ENCODE results near the gene ACOX3.

The ACOX3 gene

DNA sequence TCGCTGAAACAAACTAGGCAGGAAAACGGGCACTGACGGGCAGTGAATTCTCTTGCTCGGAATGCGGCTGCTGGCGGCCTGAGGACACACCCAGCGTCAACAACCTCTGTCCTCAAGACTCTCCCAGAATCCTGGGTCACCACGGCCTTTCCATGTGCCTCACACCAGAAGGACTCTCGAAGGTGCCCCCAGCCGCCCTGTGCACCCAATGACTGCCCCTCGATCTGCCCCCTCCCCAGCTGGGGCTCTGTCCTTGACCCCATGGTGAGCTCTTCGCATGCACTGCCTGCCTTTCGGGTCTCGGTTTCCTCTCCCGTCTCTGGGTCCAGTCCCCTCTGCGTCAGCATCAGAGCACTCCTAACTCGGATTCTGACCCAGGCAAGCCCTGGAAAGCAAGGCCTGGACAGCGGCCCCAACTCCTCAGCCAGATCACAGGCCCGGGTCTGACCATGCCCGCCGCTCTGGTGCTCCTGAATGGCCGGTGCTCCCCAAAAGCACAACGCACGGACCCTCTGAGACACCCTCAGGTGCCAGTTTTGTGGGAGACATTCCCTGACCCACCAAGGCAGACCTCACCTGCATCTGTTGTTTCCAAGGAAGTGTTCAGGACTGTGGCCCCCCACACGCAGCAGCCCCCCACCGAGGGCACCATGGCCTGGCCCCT lies 56.0 kb downstream of the ACOX3 start:
- H3K9me3 ChIP-seq: no peaks in the 10 kb centered on the region
- H3K27me3 ChIP-seq: no peaks in the 10 kb centered on the region
- no peak overlapping the region for H3K27ac ChIP-seq
- H3K4me3 ChIP-seq (ENCODE audit: low read depth in 1 of 2, low read length in 1 of 2): no peak overlapping the region
- peaks cover 30% of the 10 kb centered on the region for H3K36me3 ChIP-seq
- H3K4me1 ChIP-seq (ENCODE audit: control insufficient read depth in 1 of 2, insufficient read depth in 1 of 2, low read depth in 1 of 2, low read length in 1 of 2): no peaks in the 10 kb centered on the region
- TF ChIP-seq, protein P1, sequence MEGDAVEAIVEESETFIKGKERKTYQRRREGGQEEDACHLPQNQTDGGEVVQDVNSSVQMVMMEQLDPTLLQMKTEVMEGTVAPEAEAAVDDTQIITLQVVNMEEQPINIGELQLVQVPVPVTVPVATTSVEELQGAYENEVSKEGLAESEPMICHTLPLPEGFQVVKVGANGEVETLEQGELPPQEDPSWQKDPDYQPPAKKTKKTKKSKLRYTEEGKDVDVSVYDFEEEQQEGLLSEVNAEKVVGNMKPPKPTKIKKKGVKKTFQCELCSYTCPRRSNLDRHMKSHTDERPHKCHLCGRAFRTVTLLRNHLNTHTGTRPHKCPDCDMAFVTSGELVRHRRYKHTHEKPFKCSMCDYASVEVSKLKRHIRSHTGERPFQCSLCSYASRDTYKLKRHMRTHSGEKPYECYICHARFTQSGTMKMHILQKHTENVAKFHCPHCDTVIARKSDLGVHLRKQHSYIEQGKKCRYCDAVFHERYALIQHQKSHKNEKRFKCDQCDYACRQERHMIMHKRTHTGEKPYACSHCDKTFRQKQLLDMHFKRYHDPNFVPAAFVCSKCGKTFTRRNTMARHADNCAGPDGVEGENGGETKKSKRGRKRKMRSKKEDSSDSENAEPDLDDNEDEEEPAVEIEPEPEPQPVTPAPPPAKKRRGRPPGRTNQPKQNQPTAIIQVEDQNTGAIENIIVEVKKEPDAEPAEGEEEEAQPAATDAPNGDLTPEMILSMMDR (IDR thresholded peaks at IDR 0.05): no peak

DNA sequence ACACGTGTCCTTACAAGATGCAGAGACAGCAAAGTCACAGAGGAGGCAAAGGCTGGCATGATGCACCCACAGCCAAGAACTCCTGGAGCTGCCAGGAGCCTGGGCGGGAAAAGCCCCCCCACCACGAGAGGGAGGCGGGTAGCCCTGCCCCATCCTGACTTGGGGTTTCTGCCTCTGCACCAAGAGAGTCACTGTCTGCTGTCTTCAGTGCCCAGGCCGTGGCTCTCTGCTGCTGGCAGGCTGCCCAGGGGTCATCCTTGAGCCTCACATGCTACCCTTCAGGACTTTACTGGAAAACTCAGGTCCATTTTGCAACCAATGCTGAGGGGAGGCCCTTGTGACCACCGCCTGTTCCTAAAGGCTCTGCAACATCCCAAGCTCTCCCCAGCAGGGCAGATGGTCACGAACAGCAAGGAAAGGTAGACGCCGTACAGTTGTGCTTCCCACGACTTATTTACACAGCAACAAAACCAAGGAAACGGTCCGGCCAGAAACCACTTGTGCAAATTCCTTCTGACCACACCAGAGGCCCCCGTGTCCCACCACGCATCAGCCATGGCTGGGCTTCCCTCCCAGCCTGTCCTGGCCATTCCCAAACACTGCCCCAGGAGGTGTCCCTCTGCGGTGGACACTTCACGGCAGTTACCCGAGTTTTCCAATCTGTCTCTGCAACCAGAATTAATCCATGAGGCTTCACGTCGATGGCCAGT lies 56.9 kb downstream of the ACOX3 start:
- no peak overlapping the region for H3K27ac ChIP-seq
- no peak overlapping the region for H3K4me3 ChIP-seq (ENCODE audit: low read depth in 1 of 2, low read length in 1 of 2)
- no peaks in the 10 kb centered on the region for H3K9me3 ChIP-seq
- H3K27me3 ChIP-seq: no peaks in the 10 kb centered on the region
- TF ChIP-seq, protein P1 (IDR thresholded peaks at IDR 0.05): no peak
- H3K36me3 ChIP-seq: peaks cover 29% of the 10 kb centered on the region
- H3K4me1 ChIP-seq (ENCODE audit: control insufficient read depth in 1 of 2, insufficient read depth in 1 of 2, low read depth in 1 of 2, low read length in 1 of 2): no peaks in the 10 kb centered on the region

DNA sequence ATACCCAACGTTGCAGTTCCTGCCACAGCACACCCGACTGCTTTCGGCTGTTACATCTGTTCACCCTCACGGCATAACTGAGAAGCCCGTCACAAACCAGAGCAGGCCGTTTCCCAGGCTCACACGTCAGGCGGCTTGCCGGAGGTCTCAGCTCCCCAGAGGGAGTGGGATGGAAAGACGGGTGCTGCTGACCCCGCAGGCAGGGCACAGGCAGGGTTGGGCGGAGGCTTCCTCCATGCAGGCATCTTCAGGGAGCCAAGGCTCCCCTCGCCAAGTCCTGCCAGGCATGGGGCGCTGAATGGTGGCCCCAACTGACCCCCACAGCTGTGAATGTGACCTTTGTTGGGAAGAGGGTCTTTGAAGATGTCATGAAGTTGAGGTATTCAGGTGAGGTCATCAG lies 57.5 kb downstream of the ACOX3 start:
- Histone ChIP-seq H3K9me3 (no peaks in the 10 kb centered on the region), H3K27ac (no peak overlapping the region), H3K4me1 (ENCODE audit: control insufficient read depth in 1 of 2, insufficient read depth in 1 of 2, low read depth in 1 of 2, low read length in 1 of 2) (no peaks in the 10 kb centered on the region), H3K36me3 (peaks cover 23% of the 10 kb centered on the region), H3K4me3 (ENCODE audit: low read depth in 1 of 2, low read length in 1 of 2) (no peak overlapping the region), H3K27me3 (no peaks in the 10 kb centered on the region)
- TF ChIP-seq, protein P1 (IDR thresholded peaks at IDR 0.05): no peak

DNA sequence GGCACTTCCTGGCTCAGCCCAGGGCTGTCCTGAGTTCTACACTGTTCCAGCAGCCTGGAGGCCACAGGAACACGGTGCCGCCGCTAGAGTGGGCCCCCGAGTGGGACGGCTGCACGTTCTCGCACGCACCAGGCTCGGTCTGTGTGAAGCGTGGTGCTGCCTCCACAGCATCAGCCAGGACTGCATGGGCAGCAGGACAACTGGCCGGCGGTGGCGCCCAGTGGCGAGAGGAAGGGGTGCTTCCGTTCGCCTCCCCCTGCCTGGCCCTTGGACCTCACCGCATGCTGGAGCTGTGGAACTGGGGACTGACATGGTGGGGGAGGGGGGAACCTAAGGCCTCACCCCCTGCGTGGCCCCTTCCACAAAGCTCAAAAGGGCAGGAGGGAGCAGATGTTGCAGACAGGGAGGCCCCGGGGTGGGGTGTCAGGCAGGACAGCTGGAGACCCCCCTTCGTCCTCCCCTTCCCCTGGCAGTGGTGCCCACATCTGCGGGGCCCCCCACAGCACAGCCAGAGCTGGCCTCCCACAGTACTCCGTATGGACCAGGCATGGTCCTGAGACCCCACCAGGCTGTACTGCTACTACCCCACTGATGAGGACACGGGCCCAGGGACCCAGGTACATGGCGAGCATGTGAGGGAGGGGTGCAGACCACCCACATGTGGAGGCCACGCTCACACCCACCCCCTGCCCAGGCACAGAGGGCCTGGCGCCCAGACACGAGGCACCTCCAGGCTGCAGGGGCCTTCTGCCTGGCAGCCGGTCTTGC lies 58.5 kb downstream of the ACOX3 start:
- no peaks in the 10 kb centered on the region for H3K9me3 ChIP-seq
- no peaks in the 10 kb centered on the region for H3K27me3 ChIP-seq
- H3K4me1 ChIP-seq (ENCODE audit: control insufficient read depth in 1 of 2, insufficient read depth in 1 of 2, low read depth in 1 of 2, low read length in 1 of 2): no peaks in the 10 kb centered on the region
- H3K36me3 ChIP-seq: peaks cover 13% of the 10 kb centered on the region
- H3K4me3 ChIP-seq (ENCODE audit: low read depth in 1 of 2, low read length in 1 of 2): no peak overlapping the region
- TF ChIP-seq, protein P1 (IDR thresholded peaks at IDR 0.05): no peak
- H3K27ac ChIP-seq: no peak overlapping the region

DNA sequence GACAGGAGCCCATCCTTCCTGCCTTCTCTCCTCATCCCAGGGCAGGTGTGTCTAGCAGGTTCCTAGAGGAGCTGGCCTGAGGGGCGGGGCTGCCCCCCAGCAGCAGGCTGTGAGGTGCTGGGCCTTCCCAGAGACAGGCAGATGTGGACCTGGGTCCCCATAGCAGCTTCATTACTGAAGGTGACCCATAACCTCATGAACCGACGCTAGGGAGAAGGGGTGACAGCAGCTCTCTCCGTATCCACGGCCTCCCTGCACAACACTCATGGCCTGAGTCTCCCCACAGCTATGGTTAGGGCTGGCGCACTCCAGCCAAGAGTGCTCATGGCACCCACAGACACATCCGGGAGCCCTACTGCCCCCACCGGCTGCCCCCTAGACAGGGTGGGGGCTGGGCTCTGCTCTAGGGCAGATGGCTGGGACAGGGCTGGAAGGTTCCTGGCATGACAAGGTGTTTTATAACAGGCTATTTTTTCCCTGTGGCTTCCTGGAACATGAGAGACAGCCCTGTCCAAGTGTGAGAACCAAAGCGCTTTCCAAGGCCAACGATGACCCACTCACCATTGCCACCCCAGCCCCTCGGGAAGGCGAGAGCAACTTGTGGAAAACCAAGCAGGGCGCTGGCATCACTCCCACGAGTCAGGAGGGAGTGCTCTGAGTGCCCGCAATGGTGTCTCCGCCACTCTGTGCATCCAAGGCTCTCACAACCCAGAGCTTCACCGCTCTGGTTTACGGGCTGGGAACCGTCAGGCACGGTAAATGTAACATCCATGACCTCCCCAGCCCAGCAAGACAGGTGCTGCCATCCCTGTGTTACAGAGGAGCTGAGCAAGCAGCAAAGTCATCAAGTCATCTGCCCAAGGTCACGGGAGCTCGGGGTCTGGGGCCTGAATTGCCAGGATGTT lies 59.8 kb downstream of the ACOX3 start:
- TF ChIP-seq, protein P1 (IDR thresholded peaks at IDR 0.05): no peak
- Histone ChIP-seq H3K4me1 (ENCODE audit: control insufficient read depth in 1 of 2, insufficient read depth in 1 of 2, low read depth in 1 of 2, low read length in 1 of 2) (no peaks in the 10 kb centered on the region), H3K9me3 (no peaks in the 10 kb centered on the region), H3K27me3 (no peaks in the 10 kb centered on the region), H3K4me3 (ENCODE audit: low read depth in 1 of 2, low read length in 1 of 2) (no peak overlapping the region), H3K36me3 (peaks cover 8% of the 10 kb centered on the region), H3K27ac (no peak overlapping the region)

All from neutrophil (primary cell).